Measurements from ENCODE around the gene DPP4.
A peak's percentile ranks its signal among the peaks of the same experiment; 100 is the strongest.

Gene DPP4

GRCh38 chr2:161995553-161996016 is 78.4 kb downstream of the DPP4 start:
- Histone ChIP-seq H3K4me3 (ENCODE audit: low read depth in 1 of 2, low read length in 2 of 2) (peak overlapping the region in 1 of 2 experiments; percentile 38; a peak in 2 of 4 replicates), H3K27me3 (ENCODE audit: insufficient read depth, low read length, poor library complexity) (no peaks in the 10 kb centered on the region), H3K4me2 (ENCODE audit: insufficient read depth, low read length) (peak overlapping the region; percentile 58), H3K27ac (ENCODE audit: low read length) (peak overlapping the region; percentile 100), H3K79me2 (ENCODE audit: insufficient read depth, low read length) (peaks cover 45% of the 10 kb centered on the region), H3K36me3 (ENCODE audit: insufficient read depth, low read length) (peaks cover 62% of the 10 kb centered on the region), H3K9ac (ENCODE audit: low read depth, low read length) (peak overlapping the region; percentile 79), H3K4me1 (ENCODE audit: insufficient read depth, low read length) (peaks cover 98% of the 10 kb centered on the region), H2AFZ (ENCODE audit: low read depth, low read length) (no peak overlapping the region), H3K9me3 (ENCODE audit: insufficient read depth, low read length, severe bottlenecking) (no peaks in the 10 kb centered on the region), H4K20me1 (ENCODE audit: insufficient read depth, low read length) (no peaks in the 10 kb centered on the region)
- TF ChIP-seq EZH2 (IDR thresholded peaks at IDR 0.05; ENCODE audit: borderline replicate concordance, low read depth, low read length, severe bottlenecking) = no peak
- TF ChIP-seq CTCF (IDR thresholded peaks at IDR 0.05; ENCODE audit: borderline replicate concordance, extremely low read depth, low read length, poor library complexity, severe bottlenecking) = no peak
- ATAC-seq (ENCODE audit: insufficient read depth, low read depth) (peak; percentile 16), DNase-seq (peak; percentile 54)

GRCh38 chr2:161994761-161995520 is 79.1 kb downstream of the DPP4 start:
- H3K27me3 ChIP-seq (ENCODE audit: insufficient read depth, low read length, poor library complexity) = no peaks in the 10 kb centered on the region
- no peaks in the 10 kb centered on the region for H3K9me3 ChIP-seq (ENCODE audit: insufficient read depth, low read length, severe bottlenecking)
- H3K79me2 ChIP-seq (ENCODE audit: insufficient read depth, low read length) = peaks cover 45% of the 10 kb centered on the region
- peak overlapping the region; percentile 49 for H2AFZ ChIP-seq (ENCODE audit: low read depth, low read length)
- no peaks in the 10 kb centered on the region for H4K20me1 ChIP-seq (ENCODE audit: insufficient read depth, low read length)
- H3K27ac ChIP-seq (ENCODE audit: low read length) = peak overlapping the region; percentile 100
- peak overlapping the region; percentile 79 for H3K9ac ChIP-seq (ENCODE audit: low read depth, low read length)
- H3K4me2 ChIP-seq (ENCODE audit: insufficient read depth, low read length) = peak overlapping the region; percentile 58
- H3K36me3 ChIP-seq (ENCODE audit: insufficient read depth, low read length) = peaks cover 62% of the 10 kb centered on the region
- H3K4me3 ChIP-seq (ENCODE audit: low read depth in 1 of 2, low read length in 2 of 2) = peak overlapping the region in 1 of 2 experiments; percentile 38; a peak in 2 of 4 replicates
- peak; percentile 57 for DNase-seq
- ATAC-seq (ENCODE audit: insufficient read depth, low read depth) = peak; percentile 4
- peaks cover 96% of the 10 kb centered on the region for H3K4me1 ChIP-seq (ENCODE audit: insufficient read depth, low read length)
- no peak for TF ChIP-seq CTCF (IDR thresholded peaks at IDR 0.05; ENCODE audit: borderline replicate concordance, extremely low read depth, low read length, poor library complexity, severe bottlenecking)

GRCh38 chr2:161992531-161992930 is 81.5 kb downstream of the DPP4 start:
- peak overlapping the region; percentile 79 for H3K9ac ChIP-seq (ENCODE audit: low read depth, low read length)
- peaks cover 38% of the 10 kb centered on the region for H3K36me3 ChIP-seq (ENCODE audit: insufficient read depth, low read length)
- no peak overlapping the region for H2AFZ ChIP-seq (ENCODE audit: low read depth, low read length)
- DNase-seq (peak; percentile 92), ATAC-seq (ENCODE audit: insufficient read depth, low read depth) (peak; percentile 84)
- no peaks in the 10 kb centered on the region for H4K20me1 ChIP-seq (ENCODE audit: insufficient read depth, low read length)
- H3K27ac ChIP-seq (ENCODE audit: low read length) = peak overlapping the region; percentile 100
- H3K4me1 ChIP-seq (ENCODE audit: insufficient read depth, low read length) = peaks cover 72% of the 10 kb centered on the region
- peak overlapping the region; percentile 10 to 38; a peak in 3 of 4 replicates for H3K4me3 ChIP-seq (ENCODE audit: low read depth in 1 of 2, low read length in 2 of 2)
- H3K9me3 ChIP-seq (ENCODE audit: insufficient read depth, low read length, severe bottlenecking) = no peaks in the 10 kb centered on the region
- H3K27me3 ChIP-seq (ENCODE audit: insufficient read depth, low read length, poor library complexity) = no peaks in the 10 kb centered on the region
- H3K79me2 ChIP-seq (ENCODE audit: insufficient read depth, low read length) = peaks cover 29% of the 10 kb centered on the region
- H3K4me2 ChIP-seq (ENCODE audit: insufficient read depth, low read length) = peak overlapping the region; percentile 58
- no peak for TF ChIP-seq EZH2 (IDR thresholded peaks at IDR 0.05; ENCODE audit: borderline replicate concordance, low read depth, low read length, severe bottlenecking)
- TF ChIP-seq CTCF (IDR thresholded peaks at IDR 0.05; ENCODE audit: borderline replicate concordance, extremely low read depth, low read length, poor library complexity, severe bottlenecking) = peak; percentile 12

Measured in DND-41 (cell line).